ENCODE data around the gene GSE1. TPM values are rescaled to one million over a fixed set of nuclear protein-coding genes. Genes with fewer than 3 reads are reported as not detected.

The GSE1 gene
- total RNA-seq, 3 donors from 2014 or later: 15.5 to 15.6 (median 15.5) TPM

- H3K36me3 Mint-ChIP-seq (ENCODE audit: insufficient read depth): peaks cover 8% of the 10 kb centered on the region
- ATAC-seq: no peak
- H3K27me3 Mint-ChIP-seq (ENCODE audit: low read depth): no peaks in the 10 kb centered on the region
These were observed 20.2 kb upstream of the GSE1 start for GRCh38 chr16:85592700-85593493.

GRCh38 chr16:85593494-85594221 lies 19.5 kb upstream of the GSE1 start:
- DNase-seq: no peak
- Mint-ChIP-seq H3K27me3 (ENCODE audit: low read depth) (no peaks in the 10 kb centered on the region), H3K36me3 (ENCODE audit: insufficient read depth) (peaks cover 8% of the 10 kb centered on the region), H3K9me3 (no peaks in the 10 kb centered on the region), H3K4me3 (no peak overlapping the region), H3K4me1 (ENCODE audit: low read depth) (peaks cover 21% of the 10 kb centered on the region)
- no peak for ATAC-seq

More at GRCh38 chr16:85592700-85593493, 20.2 kb upstream of the GSE1 start:
- Mint-ChIP-seq H3K9me3 (no peaks in the 10 kb centered on the region), H3K4me1 (ENCODE audit: low read depth) (peaks cover 21% of the 10 kb centered on the region), H3K4me3 (no peak overlapping the region)
- no peak for DNase-seq

DNA sequence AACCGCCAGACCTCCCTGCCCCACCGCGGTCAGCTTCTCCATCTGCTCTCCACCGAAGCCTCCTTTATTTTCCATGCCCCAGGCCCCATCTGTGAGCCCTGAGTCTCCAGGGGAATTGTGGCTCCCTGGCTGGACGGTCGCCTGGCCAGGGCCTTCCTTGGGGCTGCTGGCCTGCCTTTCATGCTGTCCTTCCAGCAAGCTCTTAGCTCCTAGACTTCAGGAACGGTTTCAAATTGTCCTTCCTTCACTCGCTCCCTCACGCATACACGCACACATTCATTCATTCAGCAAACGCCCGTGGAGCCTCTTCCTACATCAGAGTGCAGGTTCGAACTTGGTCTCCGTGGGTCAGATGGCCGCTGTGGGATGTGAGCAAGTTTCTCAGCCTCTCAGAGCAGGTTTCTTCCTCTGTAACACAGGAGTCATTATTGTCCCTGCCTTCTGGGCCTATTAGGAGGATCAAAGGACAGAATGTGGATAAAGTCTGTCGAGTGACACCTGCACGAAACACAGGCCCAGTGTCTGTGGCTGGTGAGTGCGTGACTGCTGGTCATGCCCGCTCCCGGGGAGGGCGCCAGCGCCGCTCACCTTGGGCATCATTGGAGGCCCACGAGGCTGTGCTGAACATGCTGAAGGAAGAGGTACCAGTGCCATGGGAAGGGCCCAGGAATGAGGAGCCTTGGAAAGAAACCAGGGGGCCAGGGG lies 18.7 kb upstream of the GSE1 start:
- Mint-ChIP-seq H3K9me3 (no peaks in the 10 kb centered on the region), H3K4me1 (ENCODE audit: low read depth) (peaks cover 21% of the 10 kb centered on the region), H3K4me3 (no peak overlapping the region), H3K27me3 (ENCODE audit: low read depth) (no peaks in the 10 kb centered on the region), H3K36me3 (ENCODE audit: insufficient read depth) (peaks cover 8% of the 10 kb centered on the region)
- DNase-seq (no peak), ATAC-seq (no peak)

GRCh38 chr16:85594978-85595661 lies 18.0 kb upstream of the GSE1 start:
- Mint-ChIP-seq H3K36me3 (ENCODE audit: insufficient read depth) (peaks cover 8% of the 10 kb centered on the region), H3K4me1 (ENCODE audit: low read depth) (peaks cover 21% of the 10 kb centered on the region), H3K4me3 (no peak overlapping the region), H3K9me3 (no peaks in the 10 kb centered on the region), H3K27me3 (ENCODE audit: low read depth) (no peaks in the 10 kb centered on the region)
- DNase-seq (no peak), ATAC-seq (no peak)

DNA sequence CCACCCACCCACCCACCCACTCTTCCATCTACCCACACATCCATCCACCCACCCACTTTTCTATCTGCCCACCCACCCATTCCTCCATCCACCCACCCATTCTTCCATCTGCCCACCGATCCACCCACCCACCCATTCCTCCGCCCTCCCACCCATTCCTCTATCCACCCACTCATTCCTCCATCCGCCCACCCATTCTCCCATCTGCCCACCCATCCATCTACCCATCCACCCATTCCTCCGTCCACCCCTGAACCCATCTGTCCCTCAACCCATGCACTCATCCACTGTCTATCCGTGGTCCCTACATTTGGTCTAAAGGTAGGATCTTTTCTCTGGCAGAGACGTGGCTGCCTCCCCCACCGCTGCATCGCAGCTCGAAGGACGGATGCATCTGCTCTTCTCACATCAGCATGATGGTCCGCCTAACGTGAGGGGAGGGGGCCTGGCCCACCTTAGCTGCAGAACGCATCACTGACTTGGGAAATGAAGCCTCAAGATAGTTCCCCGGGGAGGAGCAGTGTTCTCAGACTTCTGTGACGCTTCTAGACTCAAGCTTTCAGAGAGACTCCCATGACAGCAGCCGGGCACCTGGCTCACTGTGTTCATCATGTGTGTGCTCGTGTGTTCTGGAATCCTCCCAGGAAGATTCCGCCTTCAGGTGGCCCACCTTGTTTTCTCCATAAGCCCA lies 17.2 kb upstream of the GSE1 start:
- peaks cover 21% of the 10 kb centered on the region for H3K4me1 Mint-ChIP-seq (ENCODE audit: low read depth)
- H3K9me3 Mint-ChIP-seq: no peaks in the 10 kb centered on the region
- peaks cover 8% of the 10 kb centered on the region for H3K36me3 Mint-ChIP-seq (ENCODE audit: insufficient read depth)
- no peak overlapping the region for H3K4me3 Mint-ChIP-seq
- DNase-seq: no peak
- H3K27me3 Mint-ChIP-seq (ENCODE audit: low read depth): no peaks in the 10 kb centered on the region
- ATAC-seq: no peak

GRCh38 chr16:85598141-85598540 lies 15.0 kb upstream of the GSE1 start:
- DNase-seq: no peak
- no peak for ATAC-seq
- Mint-ChIP-seq H3K9me3 (no peaks in the 10 kb centered on the region), H3K27me3 (ENCODE audit: low read depth) (no peaks in the 10 kb centered on the region), H3K4me1 (ENCODE audit: low read depth) (peaks cover 12% of the 10 kb centered on the region), H3K4me3 (no peak overlapping the region), H3K36me3 (ENCODE audit: insufficient read depth) (peaks cover 8% of the 10 kb centered on the region)

DNA sequence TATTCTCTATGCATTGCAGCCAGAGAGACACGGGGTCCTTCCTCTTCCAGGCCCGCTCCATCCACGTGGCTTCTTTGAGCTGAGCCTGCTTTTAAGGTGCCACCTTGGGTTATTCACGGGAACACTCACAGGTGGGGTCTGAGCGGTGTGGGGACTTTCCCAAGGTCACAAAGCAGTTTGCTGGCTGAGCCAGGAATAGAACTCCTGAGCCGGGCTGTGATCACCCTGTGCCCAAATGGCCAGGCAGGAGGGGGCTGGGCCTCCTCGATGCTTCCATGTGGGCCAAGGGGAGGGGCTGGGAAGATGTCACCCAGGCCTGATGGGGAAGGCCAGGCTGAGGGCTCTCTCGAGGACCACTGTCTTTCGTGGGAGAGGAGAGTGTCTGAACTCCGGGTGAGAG lies 13.0 kb upstream of the GSE1 start:
- Mint-ChIP-seq H3K36me3 (ENCODE audit: insufficient read depth) (peaks cover 8% of the 10 kb centered on the region), H3K27me3 (ENCODE audit: low read depth) (no peaks in the 10 kb centered on the region), H3K4me1 (ENCODE audit: low read depth) (peaks cover 9% of the 10 kb centered on the region), H3K4me3 (no peak overlapping the region), H3K9me3 (no peaks in the 10 kb centered on the region)
- ATAC-seq: no peak
- no peak for DNase-seq

GRCh38 chr16:85600530-85601271 lies 12.4 kb upstream of the GSE1 start:
- H3K9me3 Mint-ChIP-seq: no peaks in the 10 kb centered on the region
- H3K4me3 Mint-ChIP-seq: no peak overlapping the region
- no peaks in the 10 kb centered on the region for H3K27me3 Mint-ChIP-seq (ENCODE audit: low read depth)
- DNase-seq: no peak
- no peak for ATAC-seq
- peaks cover 8% of the 10 kb centered on the region for H3K36me3 Mint-ChIP-seq (ENCODE audit: insufficient read depth)
- H3K4me1 Mint-ChIP-seq (ENCODE audit: low read depth): peaks cover 5% of the 10 kb centered on the region

GRCh38 chr16:85601272-85601639 lies 11.9 kb upstream of the GSE1 start:
- no peaks in the 10 kb centered on the region for H3K27me3 Mint-ChIP-seq (ENCODE audit: low read depth)
- H3K4me1 Mint-ChIP-seq (ENCODE audit: low read depth): peaks cover under 1% of the 10 kb centered on the region
- ATAC-seq (no peak), DNase-seq (no peak)
- H3K36me3 Mint-ChIP-seq (ENCODE audit: insufficient read depth): peaks cover 4% of the 10 kb centered on the region
- H3K4me3 Mint-ChIP-seq: no peak overlapping the region
- no peaks in the 10 kb centered on the region for H3K9me3 Mint-ChIP-seq

- Mint-ChIP-seq H3K4me3 (no peak overlapping the region), H3K4me1 (ENCODE audit: low read depth) (no peaks in the 10 kb centered on the region), H3K27me3 (ENCODE audit: low read depth) (no peaks in the 10 kb centered on the region), H3K36me3 (ENCODE audit: insufficient read depth) (peaks cover 3% of the 10 kb centered on the region), H3K9me3 (no peaks in the 10 kb centered on the region)
- DNase-seq: no peak
- ATAC-seq: no peak
These were observed 11.3 kb upstream of the GSE1 start for GRCh38 chr16:85601730-85602401.

DNA sequence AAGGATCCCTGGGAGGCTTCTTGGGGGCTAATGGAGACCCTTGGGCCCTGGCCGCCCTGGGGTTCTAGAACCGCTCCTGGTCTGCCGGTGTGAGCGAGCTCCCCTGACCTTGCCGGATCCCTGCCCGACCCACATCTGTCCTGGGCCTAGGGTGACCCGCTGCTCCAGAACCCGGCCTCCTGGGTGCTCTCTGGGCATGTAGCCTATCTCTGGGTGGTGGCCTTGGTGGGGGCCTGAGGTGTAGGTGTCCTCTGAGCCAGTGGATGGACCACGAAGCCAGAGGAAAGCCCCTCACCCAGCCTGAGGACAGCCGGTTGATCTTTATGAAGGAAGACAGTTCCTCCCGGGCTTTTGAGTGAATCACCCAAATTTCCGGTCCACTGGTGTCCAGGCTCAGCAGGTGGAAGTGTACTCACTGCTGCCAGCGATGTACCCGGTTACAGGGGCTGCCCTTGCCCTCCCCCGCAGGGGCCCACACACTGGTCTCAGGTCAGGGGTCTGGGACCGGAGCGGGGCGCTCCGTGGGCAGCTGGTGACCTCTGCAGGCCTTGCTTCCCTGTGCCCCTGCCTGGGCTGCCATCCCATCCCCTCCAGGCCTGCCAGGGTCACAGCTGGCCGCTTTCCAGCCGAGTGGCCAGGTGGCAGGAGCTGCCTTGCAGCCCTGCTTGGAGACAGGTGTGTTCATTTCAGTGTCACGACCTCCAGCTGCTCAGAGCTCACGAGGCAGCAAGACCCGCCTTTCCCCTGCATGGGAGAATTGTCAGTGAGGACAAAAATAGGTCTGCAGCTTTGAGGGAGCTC lies 10.5 kb upstream of the GSE1 start:
- ATAC-seq (no peak), DNase-seq (no peak)
- no peaks in the 10 kb centered on the region for H3K27me3 Mint-ChIP-seq (ENCODE audit: low read depth)
- no peak overlapping the region for H3K4me3 Mint-ChIP-seq
- peaks cover 3% of the 10 kb centered on the region for H3K4me1 Mint-ChIP-seq (ENCODE audit: low read depth)
- H3K36me3 Mint-ChIP-seq (ENCODE audit: insufficient read depth): peaks cover 3% of the 10 kb centered on the region
- H3K9me3 Mint-ChIP-seq: no peaks in the 10 kb centered on the region

DNA sequence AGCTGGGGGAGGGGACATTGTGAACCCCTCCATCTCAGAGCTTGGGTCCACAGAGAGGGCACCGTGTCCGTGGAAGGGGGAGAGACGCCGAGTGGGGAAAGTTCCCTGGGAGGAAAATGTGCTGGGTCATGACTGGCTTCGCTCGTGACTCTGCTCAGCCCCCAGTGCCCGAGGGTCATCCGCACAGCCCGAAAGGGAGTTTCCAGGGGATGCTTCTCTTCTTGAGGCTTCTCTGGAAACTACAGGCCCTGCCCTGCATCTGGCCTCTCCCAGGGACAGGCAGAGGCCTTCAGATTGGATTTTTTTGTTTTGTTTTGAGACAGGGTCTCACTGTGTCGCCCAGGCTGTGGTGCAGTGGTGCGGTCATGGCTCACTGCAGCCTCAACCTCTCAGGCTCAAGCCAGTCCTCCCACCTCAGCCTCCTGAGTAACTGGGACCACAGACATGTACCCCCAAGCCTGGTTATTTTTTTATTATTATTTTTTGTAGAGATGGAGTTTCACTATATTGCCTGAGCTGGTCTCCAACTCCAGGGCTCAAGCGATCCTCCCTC lies 9.8 kb upstream of the GSE1 start:
- ATAC-seq: no peak
- Mint-ChIP-seq H3K4me1 (ENCODE audit: low read depth) (peaks cover 4% of the 10 kb centered on the region), H3K4me3 (no peak overlapping the region), H3K27me3 (ENCODE audit: low read depth) (no peaks in the 10 kb centered on the region), H3K9me3 (no peaks in the 10 kb centered on the region), H3K36me3 (ENCODE audit: insufficient read depth) (no peaks in the 10 kb centered on the region)
- no peak for DNase-seq

Data from activated T-cell treated with anti-CD3 and anti-CD28 coated beads, Interleukin-2, amount 50 U/mL, for 4 hours (primary cell).